Lower leg skin (tissue), 3 donors: Measurements from ENCODE around the gene TRPM3.

Experiments used
- POLR2A ChIP-seq, 2 donors: fragments of 450-650 bp; IDR thresholded peaks; one replicate each; pipeline ENCODE4 v1.6.1; 2016 to 2017; ENCODE audit warnings: antibody characterized with exemption in 2 of 2, mild to moderate bottlenecking in 1 of 2, moderate library complexity in 1 of 2
- TF ChIP-seq, protein P1 (sequence below), 3 donors: fragments of 450-650 bp; IDR thresholded peaks; one replicate each; pipeline ENCODE4 v1.5.1; 2016; ENCODE audit warnings: antibody characterized with exemption in 3 of 3, mild to moderate bottlenecking in 3 of 3, moderate library complexity in 2 of 3

DNA sequence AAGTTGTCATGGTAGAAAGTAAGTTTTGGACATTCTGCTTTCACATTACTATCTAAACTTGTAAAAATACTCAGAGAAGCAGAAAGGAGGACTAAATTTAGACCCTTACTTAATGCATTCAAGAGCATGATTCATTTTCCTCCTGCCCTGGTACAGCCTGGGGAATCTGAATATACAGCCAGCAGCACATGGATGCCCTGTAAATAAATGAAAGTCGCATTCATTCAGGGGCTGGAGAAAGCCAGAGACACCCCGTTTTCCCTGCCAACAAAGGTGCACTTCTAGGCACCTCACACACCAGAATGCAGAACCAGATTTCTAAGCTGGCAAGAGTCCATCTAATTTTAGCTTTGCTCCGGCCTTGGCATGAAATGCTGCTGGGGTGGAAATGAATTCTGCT is 534.2 kb downstream of the TRPM3 start:
- TF ChIP-seq, protein P1, sequence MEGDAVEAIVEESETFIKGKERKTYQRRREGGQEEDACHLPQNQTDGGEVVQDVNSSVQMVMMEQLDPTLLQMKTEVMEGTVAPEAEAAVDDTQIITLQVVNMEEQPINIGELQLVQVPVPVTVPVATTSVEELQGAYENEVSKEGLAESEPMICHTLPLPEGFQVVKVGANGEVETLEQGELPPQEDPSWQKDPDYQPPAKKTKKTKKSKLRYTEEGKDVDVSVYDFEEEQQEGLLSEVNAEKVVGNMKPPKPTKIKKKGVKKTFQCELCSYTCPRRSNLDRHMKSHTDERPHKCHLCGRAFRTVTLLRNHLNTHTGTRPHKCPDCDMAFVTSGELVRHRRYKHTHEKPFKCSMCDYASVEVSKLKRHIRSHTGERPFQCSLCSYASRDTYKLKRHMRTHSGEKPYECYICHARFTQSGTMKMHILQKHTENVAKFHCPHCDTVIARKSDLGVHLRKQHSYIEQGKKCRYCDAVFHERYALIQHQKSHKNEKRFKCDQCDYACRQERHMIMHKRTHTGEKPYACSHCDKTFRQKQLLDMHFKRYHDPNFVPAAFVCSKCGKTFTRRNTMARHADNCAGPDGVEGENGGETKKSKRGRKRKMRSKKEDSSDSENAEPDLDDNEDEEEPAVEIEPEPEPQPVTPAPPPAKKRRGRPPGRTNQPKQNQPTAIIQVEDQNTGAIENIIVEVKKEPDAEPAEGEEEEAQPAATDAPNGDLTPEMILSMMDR (IDR thresholded peaks at IDR 0.05), result no peak
- no peak for TF ChIP-seq POLR2A (IDR thresholded peaks at IDR 0.05)
